ENCODE data around the gene ARHGAP6.

ARHGAP6 gene

DNA sequence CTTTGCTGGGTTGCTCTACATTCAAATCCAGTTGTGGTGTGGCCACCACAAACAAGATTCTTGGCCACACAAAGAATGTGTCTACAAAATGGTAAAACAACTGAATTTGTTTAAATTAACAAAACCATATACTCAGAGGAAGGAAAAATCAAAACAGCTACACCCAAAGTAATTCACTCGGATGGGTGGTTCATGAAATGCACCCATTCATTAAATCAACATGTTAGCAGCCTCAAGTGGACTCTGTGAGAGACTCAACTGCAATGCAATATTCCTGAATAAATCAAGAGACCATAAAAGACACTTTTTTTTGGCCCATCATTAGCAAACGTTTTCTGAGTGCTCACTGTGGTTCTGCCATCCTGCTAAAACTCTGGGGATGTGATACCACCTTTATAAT is 383.7 kb downstream of the ARHGAP6 start:
- TF ChIP-seq, protein P1, sequence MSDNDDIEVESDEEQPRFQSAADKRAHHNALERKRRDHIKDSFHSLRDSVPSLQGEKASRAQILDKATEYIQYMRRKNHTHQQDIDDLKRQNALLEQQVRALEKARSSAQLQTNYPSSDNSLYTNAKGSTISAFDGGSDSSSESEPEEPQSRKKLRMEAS (IDR thresholded peaks at IDR 0.05) = no peak
- TF ChIP-seq RAD21 (IDR thresholded peaks at IDR 0.05; ENCODE audit: low read depth) (no peak), YY1 (IDR thresholded peaks at IDR 0.05; ENCODE audit: low read depth) (no peak), TAF1 (IDR thresholded peaks at IDR 0.05; ENCODE audit: low read depth) (no peak), EP300 (IDR thresholded peaks at IDR 0.05; ENCODE audit: borderline replicate concordance) (no peak), EGR1 (IDR thresholded peaks at IDR 0.05) (no peak), FOXM1 (IDR thresholded peaks at IDR 0.05; ENCODE audit: borderline replicate concordance, low read depth) (no peak), TCF12 (IDR thresholded peaks at IDR 0.05; ENCODE audit: low read depth) (no peak), TEAD4 (IDR thresholded peaks at IDR 0.05) (no peak), CREB1 (IDR thresholded peaks at IDR 0.05; ENCODE audit: low read depth) (no peak), CEBPB (IDR thresholded peaks at IDR 0.05) (no peak), ZBTB7A (IDR thresholded peaks at IDR 0.05; ENCODE audit: low read depth) (no peak), NFIC (IDR thresholded peaks at IDR 0.05) (no peak)
- TF ChIP-seq, protein P2, sequence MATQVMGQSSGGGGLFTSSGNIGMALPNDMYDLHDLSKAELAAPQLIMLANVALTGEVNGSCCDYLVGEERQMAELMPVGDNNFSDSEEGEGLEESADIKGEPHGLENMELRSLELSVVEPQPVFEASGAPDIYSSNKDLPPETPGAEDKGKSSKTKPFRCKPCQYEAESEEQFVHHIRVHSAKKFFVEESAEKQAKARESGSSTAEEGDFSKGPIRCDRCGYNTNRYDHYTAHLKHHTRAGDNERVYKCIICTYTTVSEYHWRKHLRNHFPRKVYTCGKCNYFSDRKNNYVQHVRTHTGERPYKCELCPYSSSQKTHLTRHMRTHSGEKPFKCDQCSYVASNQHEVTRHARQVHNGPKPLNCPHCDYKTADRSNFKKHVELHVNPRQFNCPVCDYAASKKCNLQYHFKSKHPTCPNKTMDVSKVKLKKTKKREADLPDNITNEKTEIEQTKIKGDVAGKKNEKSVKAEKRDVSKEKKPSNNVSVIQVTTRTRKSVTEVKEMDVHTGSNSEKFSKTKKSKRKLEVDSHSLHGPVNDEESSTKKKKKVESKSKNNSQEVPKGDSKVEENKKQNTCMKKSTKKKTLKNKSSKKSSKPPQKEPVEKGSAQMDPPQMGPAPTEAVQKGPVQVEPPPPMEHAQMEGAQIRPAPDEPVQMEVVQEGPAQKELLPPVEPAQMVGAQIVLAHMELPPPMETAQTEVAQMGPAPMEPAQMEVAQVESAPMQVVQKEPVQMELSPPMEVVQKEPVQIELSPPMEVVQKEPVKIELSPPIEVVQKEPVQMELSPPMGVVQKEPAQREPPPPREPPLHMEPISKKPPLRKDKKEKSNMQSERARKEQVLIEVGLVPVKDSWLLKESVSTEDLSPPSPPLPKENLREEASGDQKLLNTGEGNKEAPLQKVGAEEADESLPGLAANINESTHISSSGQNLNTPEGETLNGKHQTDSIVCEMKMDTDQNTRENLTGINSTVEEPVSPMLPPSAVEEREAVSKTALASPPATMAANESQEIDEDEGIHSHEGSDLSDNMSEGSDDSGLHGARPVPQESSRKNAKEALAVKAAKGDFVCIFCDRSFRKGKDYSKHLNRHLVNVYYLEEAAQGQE (IDR thresholded peaks at IDR 0.05; ENCODE audit: low read depth) = no peak
- TF ChIP-seq, protein P3, sequence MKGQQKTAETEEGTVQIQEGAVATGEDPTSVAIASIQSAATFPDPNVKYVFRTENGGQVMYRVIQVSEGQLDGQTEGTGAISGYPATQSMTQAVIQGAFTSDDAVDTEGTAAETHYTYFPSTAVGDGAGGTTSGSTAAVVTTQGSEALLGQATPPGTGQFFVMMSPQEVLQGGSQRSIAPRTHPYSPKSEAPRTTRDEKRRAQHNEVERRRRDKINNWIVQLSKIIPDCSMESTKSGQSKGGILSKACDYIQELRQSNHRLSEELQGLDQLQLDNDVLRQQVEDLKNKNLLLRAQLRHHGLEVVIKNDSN (IDR thresholded peaks at IDR 0.05) = no peak

DNA sequence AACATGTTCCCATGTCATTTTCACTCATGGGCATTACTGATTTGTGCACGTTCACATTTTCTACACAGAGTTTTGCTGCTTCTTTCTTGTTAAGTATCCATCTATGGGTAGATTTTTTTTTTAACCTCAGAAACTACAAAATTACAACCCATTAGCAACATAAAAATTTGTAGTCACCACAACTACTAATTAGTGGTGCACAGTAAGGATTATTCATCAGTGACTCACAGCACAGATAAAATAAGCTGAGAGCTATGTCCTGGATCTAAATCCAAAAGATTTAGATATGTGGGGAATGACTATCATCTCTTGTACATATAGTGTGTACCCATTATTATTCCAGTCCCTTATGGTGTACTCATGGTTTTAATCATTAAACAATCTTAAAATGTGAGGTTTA is 392.2 kb downstream of the ARHGAP6 start:
- TF ChIP-seq TEAD4 (IDR thresholded peaks at IDR 0.05) = no peak
- TF ChIP-seq EGR1 (IDR thresholded peaks at IDR 0.05) = no peak
- no peak for TF ChIP-seq RAD21 (IDR thresholded peaks at IDR 0.05; ENCODE audit: low read depth)
- no peak for TF ChIP-seq YY1 (IDR thresholded peaks at IDR 0.05; ENCODE audit: low read depth)
- no peak for TF ChIP-seq TCF12 (IDR thresholded peaks at IDR 0.05; ENCODE audit: low read depth)
- TF ChIP-seq NFIC (IDR thresholded peaks at IDR 0.05) = no peak
- TF ChIP-seq CREB1 (IDR thresholded peaks at IDR 0.05; ENCODE audit: low read depth) = no peak
- TF ChIP-seq, protein P1 (IDR thresholded peaks at IDR 0.05) = no peak
- no peak for TF ChIP-seq FOXM1 (IDR thresholded peaks at IDR 0.05; ENCODE audit: borderline replicate concordance, low read depth)
- TF ChIP-seq, protein P2 (IDR thresholded peaks at IDR 0.05; ENCODE audit: low read depth) = no peak
- no peak for TF ChIP-seq EP300 (IDR thresholded peaks at IDR 0.05; ENCODE audit: borderline replicate concordance)
- TF ChIP-seq, protein P3 (IDR thresholded peaks at IDR 0.05) = no peak

DNA sequence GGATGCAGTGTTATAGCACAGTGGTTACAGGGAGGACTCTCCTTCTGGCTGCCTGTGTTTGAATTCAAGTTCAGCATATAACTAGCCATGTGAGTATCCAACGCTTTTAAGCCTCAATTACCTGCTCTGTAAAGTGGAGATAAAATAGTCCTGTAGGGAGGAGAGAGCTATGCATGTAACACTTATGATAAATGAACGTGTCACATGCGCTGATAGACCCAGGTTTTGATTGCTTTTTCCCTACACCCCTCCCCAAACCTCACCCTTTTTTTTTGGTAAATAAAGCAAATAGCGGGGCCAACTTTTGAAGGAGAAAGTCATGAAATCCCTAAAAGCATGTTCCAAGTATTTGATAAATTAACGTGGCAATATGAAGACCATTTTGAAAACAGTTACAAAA is 392.9 kb downstream of the ARHGAP6 start:
- TF ChIP-seq EGR1 (IDR thresholded peaks at IDR 0.05) = no peak
- TF ChIP-seq, protein P2 (IDR thresholded peaks at IDR 0.05; ENCODE audit: low read depth) = no peak
- no peak for TF ChIP-seq FOXM1 (IDR thresholded peaks at IDR 0.05; ENCODE audit: borderline replicate concordance, low read depth)
- TF ChIP-seq NFIC (IDR thresholded peaks at IDR 0.05) = no peak
- no peak for TF ChIP-seq RAD21 (IDR thresholded peaks at IDR 0.05; ENCODE audit: low read depth)
- no peak for TF ChIP-seq TAF1 (IDR thresholded peaks at IDR 0.05; ENCODE audit: low read depth)
- no peak for TF ChIP-seq CREB1 (IDR thresholded peaks at IDR 0.05; ENCODE audit: low read depth)
- no peak for TF ChIP-seq EP300 (IDR thresholded peaks at IDR 0.05; ENCODE audit: borderline replicate concordance)
- TF ChIP-seq TCF12 (IDR thresholded peaks at IDR 0.05; ENCODE audit: low read depth) = no peak
- TF ChIP-seq TEAD4 (IDR thresholded peaks at IDR 0.05) = no peak
- TF ChIP-seq, protein P1 (IDR thresholded peaks at IDR 0.05) = no peak
- TF ChIP-seq CEBPB (IDR thresholded peaks at IDR 0.05) = no peak
- TF ChIP-seq YY1 (IDR thresholded peaks at IDR 0.05; ENCODE audit: low read depth) = no peak
- TF ChIP-seq ZBTB7A (IDR thresholded peaks at IDR 0.05; ENCODE audit: low read depth) = no peak
- TF ChIP-seq, protein P3 (IDR thresholded peaks at IDR 0.05) = no peak
